ENCODE measurements around the gene GON4L. TPM values are rescaled to one million over a fixed set of nuclear protein-coding genes. Genes with fewer than 3 reads are reported as not detected.

GON4L gene
- total and polyA plus RNA-seq, 2 of the 4 experiments (the other 2 are of a cell fraction), result 21.2 to 30.3 TPM

GRCh38 chr1:155847823-155848529 is 9.0 kb downstream of the GON4L start:
- no peak for DNase-seq
- Histone ChIP-seq H3K27me3 (ENCODE audit: control insufficient read depth, insufficient read depth, low read length) (no peaks in the 10 kb centered on the region), H3K14ac (replicated peaks; ENCODE audit: low read depth, low read length) (no peak overlapping the region), H4K5ac (ENCODE audit: low read depth, low read length) (no peak overlapping the region), H4K8ac (ENCODE audit: low read depth in 2 of 2, low read length in 2 of 2) (no peak overlapping the region), H3K27ac (ENCODE audit: insufficient read depth, low read length) (no peak overlapping the region), H3K9me3 (ENCODE audit: control insufficient read depth, insufficient read depth, low read length) (no peaks in the 10 kb centered on the region), H4K20me1 (ENCODE audit: insufficient read depth, low read length) (peaks cover 26% of the 10 kb centered on the region), H3K56ac (ENCODE audit: extremely low read depth, insufficient read depth, low read length) (no peak overlapping the region), H4K91ac (ENCODE audit: insufficient read depth, low read depth, low read length) (no peak overlapping the region), H2AFZ (replicated peaks; ENCODE audit: low read length, poor library complexity) (no peak overlapping the region), H2AK9ac (replicated peaks; ENCODE audit: low read depth, low read length, poor library complexity) (no peak overlapping the region), H3K18ac (ENCODE audit: low read depth, low read length) (no peak overlapping the region), H2BK5ac (ENCODE audit: low read depth, low read length, poor library complexity, severe bottlenecking) (no peak overlapping the region), H3K23ac (ENCODE audit: low read depth, low read length) (no peak overlapping the region), H3K9me1 (ENCODE audit: insufficient read depth, low read length) (peaks cover 14% of the 10 kb centered on the region), H3K79me1 (ENCODE audit: low read depth in 1 of 2, low read length in 2 of 2) (peaks cover 26 to 63% of the 10 kb centered on the region in 2 experiments), H3K36me3 (ENCODE audit: control insufficient read depth, insufficient read depth, low read length) (peaks cover 31% of the 10 kb centered on the region), H3K4me2 (ENCODE audit: low read depth, low read length) (no peak overlapping the region), H3K9ac (ENCODE audit: low read depth, low read length) (no peak overlapping the region), H3K4ac (ENCODE audit: low read depth, low read length) (no peak overlapping the region), H3K4me3 (ENCODE audit: insufficient read depth, low read depth, low read length) (no peak overlapping the region), H2BK15ac (ENCODE audit: low read depth, low read length) (no peak overlapping the region), H2AK5ac (ENCODE audit: low read depth, low read length) (no peak overlapping the region), H2BK120ac (ENCODE audit: low read depth, low read length) (no peak overlapping the region), H3K4me1 (ENCODE audit: control insufficient read depth, insufficient read depth, low read length) (peaks cover 2% of the 10 kb centered on the region; the same call in 1 of the 2 replicates), H2BK20ac (ENCODE audit: low read depth, low read length) (no peak overlapping the region)
- BruUV-seq (replicated peaks), result no TSS peak
- CTCF ChIA-PET, result no interaction called here
- TF ChIP-seq CTCF (conservative IDR thresholded peaks at IDR 0.05; ENCODE audit: low read depth, low read length), result no peak
- no peak for TF ChIP-seq RCOR1 (IDR thresholded peaks at IDR 0.05; ENCODE audit: insufficient replicate concordance, low read length)
- TF ChIP-seq MXI1 (IDR thresholded peaks at IDR 0.05; ENCODE audit: borderline replicate concordance, low read depth, low read length), result no peak
- TF ChIP-seq CHD1 (IDR thresholded peaks at IDR 0.05; ENCODE audit: low read depth, low read length), result no peak
- no peak for TF ChIP-seq NFE2L2 (IDR thresholded peaks at IDR 0.05; ENCODE audit: low read depth, low read length)
- TF ChIP-seq BHLHE40 (IDR thresholded peaks at IDR 0.05; ENCODE audit: low read depth, low read length), result no peak
- no peak for TF ChIP-seq RAD21 (IDR thresholded peaks at IDR 0.05; ENCODE audit: low read length)
- no peak for TF ChIP-seq SMC3 (IDR thresholded peaks at IDR 0.05; ENCODE audit: low read depth, low read length)
- TF ChIP-seq POLR2A (IDR thresholded peaks at IDR 0.05; ENCODE audit: low read depth, low read length), result no peak
- TF ChIP-seq CEBPB (IDR thresholded peaks at IDR 0.05; ENCODE audit: low read depth, low read length), result no peak
- POLR2A ChIA-PET (ENCODE audit: unreplicated experiment), result no interaction called here
- intact Hi-C loops (cut with micrococcal nuclease) (no loop called here), dilution Hi-C loops (cut with HindIII; ENCODE audit: low sequenced_read_pairs, unreplicated experiment) (no loop called here), in situ Hi-C loops (cut with MboI; ENCODE audit: low sequenced_read_pairs) (no loop called here)
- ATAC-seq (ENCODE audit: low read depth), result no peak
- WGBS, 2 experiments (ENCODE audit: extremely low coverage in 2 of 2, insufficient read length in 1 of 2), result no CpG with 5 or more reads among the region's 1 CpG

All from IMR-90 (cell line).